Natural killer cell (primary cell): ENCODE measurements around the gene ATP2C1. TPM values are rescaled to one million over a fixed set of nuclear protein-coding genes. Genes with fewer than 3 reads are reported as not detected.

Experiments
- ATAC-seq, 3 donors: fragments of 150-1000 bp in 2 of 3; fragments of 200-7000 bp in 1 of 3; cut with Tn5 transposase; 1 replicate in 1 of 3; 2 replicates in 2 of 3; pipeline ENCODE4 v1.10.0; 2021; ENCODE audit warnings: mild to moderate bottlenecking in 2 of 3, moderate library complexity in 2 of 3
- DNase-seq, 2 donors: peaks; one replicate each; pipeline versions ENCODE4 v3.0.0 to v3.0.0-alpha.2; 2013 to 2021; ENCODE audit warnings: mixed read lengths in 1 of 2
- H3K27ac ChIP-seq: one replicate; pipeline ENCODE4 v1.5.1; 2013; ENCODE audit warnings: mild to moderate bottlenecking, low read length
- H3K27me3 ChIP-seq: one replicate; pipeline ENCODE4 v1.6.1; 2013; ENCODE audit warnings: low read length; ENCODE audit not compliant: control insufficient read depth, insufficient read depth
- H3K36me3 ChIP-seq: one replicate; pipeline ENCODE4 v1.6.1; 2013; ENCODE audit warnings: low read length; ENCODE audit not compliant: control insufficient read depth, insufficient read depth
- H3K4me1 ChIP-seq: one replicate; pipeline ENCODE4 v1.6.1; 2013; ENCODE audit warnings: low read length; ENCODE audit not compliant: control insufficient read depth, insufficient read depth
- H3K4me3 ChIP-seq: one replicate; pipeline ENCODE4 v1.5.1; 2013; ENCODE audit warnings: low read length
- H3K9me3 ChIP-seq: one replicate; pipeline ENCODE4 v1.6.1; 2013; ENCODE audit warnings: low read length; ENCODE audit not compliant: control insufficient read depth, insufficient read depth
- H3K27ac Mint-ChIP-seq, 2 donors: one replicate each; pipeline ENCODE4 v1.8.0; 2022; ENCODE audit warnings: mild to moderate bottlenecking in 2 of 2, mixed read lengths in 2 of 2, moderate library complexity in 1 of 2
- H3K27me3 Mint-ChIP-seq, 2 donors: one replicate each; pipeline ENCODE4 v1.8.0; 2022; ENCODE audit warnings: low read depth in 2 of 2, mixed read lengths in 2 of 2
- H3K36me3 Mint-ChIP-seq: one replicate; pipeline ENCODE4 v1.8.0; 2022; ENCODE audit warnings: mixed read lengths
- H3K4me1 Mint-ChIP-seq, 2 donors: one replicate each; pipeline ENCODE4 v1.8.0; 2022; ENCODE audit warnings: mixed read lengths in 2 of 2
- H3K4me3 Mint-ChIP-seq: one replicate; pipeline ENCODE4 v1.8.0; 2022; ENCODE audit warnings: mild to moderate bottlenecking, moderate library complexity, mixed read lengths
- H3K9me3 Mint-ChIP-seq, 2 donors: one replicate each; pipeline ENCODE4 v1.8.0; 2022; ENCODE audit warnings: mixed read lengths in 2 of 2
- CTCF ChIP-seq: fragments of 200-600 bp; IDR thresholded peaks from one replicate; pipeline ENCODE4 v1.8.0; 2022; ENCODE audit warnings: antibody characterized with exemption
- WGBS: methylation state at CpG from one replicate; pipeline ENCODE4 v1.1.7; 2013; ENCODE audit warnings: missing lambda C conversion rate; ENCODE audit not compliant: insufficient coverage; 5-methylcytosine and 5-hydroxymethylcytosine counted together
- intact Hi-C: fragments of 100-400 bp; cut with micrococcal nuclease; formaldehyde crosslinking; loops from one replicate; pipeline ENCODE4 v1.14.2; 2022
- total RNA-seq, 4 donors: library from RNA; stranded (reverse); fragments of 120-200 nt in 1 of 4; gene quantifications; one replicate each; pipeline versions ENCODE4 v1.2.3 to v1.2.4, GENCODE V29; 2013 to 2022

ATP2C1 gene
- total RNA-seq, 3 donors from 2014 or later (not counting 1 experiment from before 2014, with no cell fraction given) = 58.8 to 72.9 (median 60.6) TPM

- WGBS = 86% methylated on average over 1 of the region's 1 CpG
- H3K36me3 Mint-ChIP-seq = peaks cover 12% of the 10 kb centered on the region
Measured at GRCh38 chr3:131009698-131010097, 115.8 kb downstream of the ATP2C1 start.

GRCh38 chr3:131018970-131019369 is 125.1 kb downstream of the ATP2C1 start:
- no peak overlapping the region for H3K4me3 Mint-ChIP-seq
- no peak for TF ChIP-seq CTCF
- Histone ChIP-seq H3K27me3 (no peaks in the 10 kb centered on the region), H3K9me3 (no peaks in the 10 kb centered on the region), H3K36me3 (peaks cover 43% of the 10 kb centered on the region), H3K4me3 (no peak overlapping the region), H3K27ac (no peak overlapping the region), H3K4me1 (peaks cover 9% of the 10 kb centered on the region)
- peaks cover 27 to 37% of the 10 kb centered on the region in 2 donors for H3K4me1 Mint-ChIP-seq
- H3K27ac Mint-ChIP-seq = peak overlapping the region in 1 of 2 donors; percentile 4
- no peaks in the 10 kb centered on the region for H3K27me3 Mint-ChIP-seq
- intact Hi-C loops = no loop called here
- H3K9me3 Mint-ChIP-seq = no peaks in the 10 kb centered on the region
- no peaks in the 10 kb centered on the region for H3K36me3 Mint-ChIP-seq
- 90% methylated on average over 3 of the region's 3 CpGs for WGBS
- ATAC-seq = no peak
- DNase-seq = no peak

More at GRCh38 chr3:131009698-131010097, 115.8 kb downstream of the ATP2C1 start:
- Mint-ChIP-seq H3K27me3 (no peaks in the 10 kb centered on the region), H3K27ac (no peak overlapping the region), H3K9me3 (no peaks in the 10 kb centered on the region), H3K4me1 (peaks cover 9 to 16% of the 10 kb centered on the region in 2 donors), H3K4me3 (no peak overlapping the region)
- Histone ChIP-seq H3K27ac (no peak overlapping the region), H3K4me1 (peaks cover 5% of the 10 kb centered on the region), H3K36me3 (peaks cover 33% of the 10 kb centered on the region), H3K27me3 (no peaks in the 10 kb centered on the region), H3K9me3 (no peaks in the 10 kb centered on the region), H3K4me3 (no peak overlapping the region)
- DNase-seq (no peak), ATAC-seq (no peak)
- intact Hi-C loops = no loop called here
- no peak for TF ChIP-seq CTCF

- H3K9me3 ChIP-seq = no peaks in the 10 kb centered on the region
- H3K4me3 Mint-ChIP-seq = peak overlapping the region; percentile 14
- no peaks in the 10 kb centered on the region for H3K27me3 ChIP-seq
- peaks cover 38 to 48% of the 10 kb centered on the region in 2 donors for H3K4me1 Mint-ChIP-seq
- intact Hi-C loops = loop anchor here (10.0 kb wide), 2 partner anchors 1395 to 1705 kb away; partner anchors contain the start of genes DNAJC13 and NPHP3
- no peak overlapping the region for H3K27ac ChIP-seq
- ATAC-seq (peak in 2 of 3 donors; percentile 32 to 63), DNase-seq (no peak)
- peaks cover 9% of the 10 kb centered on the region for H3K4me1 ChIP-seq
- no peaks in the 10 kb centered on the region for H3K9me3 Mint-ChIP-seq
- peak overlapping the region; percentile 63 to 66 for H3K27ac Mint-ChIP-seq
- H3K36me3 ChIP-seq = peaks cover 38% of the 10 kb centered on the region
- no peak overlapping the region for H3K4me3 ChIP-seq
- H3K27me3 Mint-ChIP-seq = no peaks in the 10 kb centered on the region
- H3K36me3 Mint-ChIP-seq = no peaks in the 10 kb centered on the region
- WGBS = 26% methylated on average over 3 of the region's 5 CpGs
- no peak for TF ChIP-seq CTCF
Measured at GRCh38 chr3:131020122-131020693, 126.3 kb downstream of the ATP2C1 start.
